ENCODE results near the gene FOXL2. TPM values are rescaled to one million over a fixed set of nuclear protein-coding genes. Genes with fewer than 3 reads are reported as not detected.

Gene FOXL2
- under 0.01 and 0.39 TPM in 2 replicates for total RNA-seq

GRCh38 chr3:138946663-138947494 is at the start of gene FOXL2, which contains the start of gene FOXL2NB:
Gene FOXL2, minus strand, starts transcription at chr3:138947137. Its CDS starts 415 bp downstream, at chr3:138946722.
Gene FOXL2NB, plus strand, starts transcription at chr3:138947217. Its CDS starts 148 bp downstream, at chr3:138947365.

Other genes starting within 250 kb of the FOXL2 start
- 4.4 and 10.2 TPM in 2 replicates for gene PIK3CB, start 112.2 kb downstream of the FOXL2 start, total RNA-seq
- gene FOXL2NB, start 80 bp upstream of the FOXL2 start, total RNA-seq, result under 0.01 and 0.78 TPM in 2 replicates
- gene PRR23A, start 59.1 kb upstream of the FOXL2 start, total RNA-seq, result not detected in 2 replicates
- gene PRR23B, start 73.8 kb upstream of the FOXL2 start, total RNA-seq, result not detected in 2 replicates
- gene PRR23C, start 97.8 kb upstream of the FOXL2 start, total RNA-seq, result not detected in 2 replicates